HG03571 (cell line): ENCODE data around the gene SFTPA1.
"Not testable (repeated sequence)": the region's sequence is repeated elsewhere in the genome, so short reads cannot be mapped to it uniquely, and the experiment has no call there.

Experiments
- ATAC-seq: cut with Tn5 transposase; IDR thresholded peaks from one replicate; pipeline ENCODE4 v1.9.1; 2021; ENCODE audit not compliant: unreplicated experiment

Gene SFTPA1

DNA sequence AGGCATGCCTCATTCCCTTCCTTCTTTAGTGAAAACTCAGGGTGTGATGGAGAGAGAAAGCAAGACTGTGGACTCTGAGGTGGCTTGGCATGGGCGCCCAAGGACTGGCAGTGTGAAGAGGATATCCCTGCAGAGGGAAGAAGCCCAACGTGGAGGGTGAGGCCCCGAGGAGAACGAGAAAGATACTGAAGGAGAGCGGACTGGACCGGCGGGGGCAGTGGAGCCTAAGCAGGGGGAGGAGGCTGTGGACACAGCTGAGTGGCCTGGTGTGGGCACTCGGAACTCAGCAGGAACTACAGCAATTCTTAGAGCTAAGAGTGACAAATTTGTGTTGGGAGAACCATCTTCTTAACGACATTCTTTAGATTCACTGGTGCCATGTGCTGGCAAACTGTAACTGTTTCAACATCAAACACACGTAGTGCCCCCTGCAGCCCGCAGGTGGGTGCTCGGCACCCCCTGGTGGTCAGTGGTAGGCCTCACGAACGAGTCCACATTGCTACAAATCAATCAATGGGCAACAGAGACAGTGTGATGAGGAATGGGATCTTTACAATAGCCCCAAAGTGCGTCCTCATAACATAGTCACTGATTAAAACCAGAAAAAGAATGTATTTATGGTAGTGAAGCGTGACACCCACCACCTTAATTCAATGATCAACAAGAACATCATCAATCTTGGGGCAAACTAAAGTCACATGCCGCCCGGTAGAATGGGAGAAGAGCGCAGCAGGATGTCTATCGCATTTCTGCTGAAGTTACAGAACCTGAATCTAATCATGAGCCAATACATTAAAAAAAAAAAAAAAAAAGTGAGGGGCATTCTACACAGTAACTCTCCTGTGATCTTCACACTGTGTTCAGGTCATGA, 2.0 kb upstream of the SFTPA1 start:
- ATAC-seq: no peak

DNA sequence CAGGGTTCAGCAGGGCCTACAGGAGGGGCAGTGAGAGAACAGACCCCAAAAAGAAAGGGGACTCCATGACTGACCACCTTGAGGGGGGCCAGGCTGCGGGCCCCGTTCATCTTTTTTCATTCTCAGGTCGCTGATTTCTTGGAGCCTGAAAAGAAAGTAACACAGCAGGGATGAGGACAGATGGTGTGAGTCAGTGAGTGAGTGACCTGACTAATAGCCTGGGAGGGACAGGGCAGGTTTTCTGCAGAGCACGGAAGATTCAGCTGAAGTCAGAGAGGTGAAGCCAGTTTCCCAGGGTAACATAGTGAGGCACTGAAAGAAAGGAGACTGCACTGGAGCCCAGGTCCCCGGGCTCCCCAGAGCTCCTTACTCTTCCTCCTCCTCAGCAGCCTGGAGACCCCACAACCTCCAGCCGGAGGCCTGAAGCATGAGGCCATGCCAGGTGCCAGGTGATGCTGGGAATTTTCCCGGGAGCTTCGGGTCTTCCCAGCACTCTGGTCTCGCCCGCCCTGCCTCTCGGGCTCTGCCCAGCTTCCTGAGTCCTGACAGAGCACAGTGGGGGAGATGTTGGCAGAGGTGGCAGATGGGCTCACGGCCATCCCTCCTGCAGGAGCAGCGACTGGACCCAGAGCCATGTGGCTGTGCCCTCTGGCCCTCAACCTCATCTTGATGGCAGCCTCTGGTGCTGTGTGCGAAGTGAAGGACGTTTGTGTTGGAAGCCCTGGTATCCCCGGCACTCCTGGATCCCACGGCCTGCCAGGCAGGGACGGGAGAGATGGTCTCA, 646 bp downstream of the SFTPA1 start:
- not testable (repeated sequence) for ATAC-seq

DNA sequence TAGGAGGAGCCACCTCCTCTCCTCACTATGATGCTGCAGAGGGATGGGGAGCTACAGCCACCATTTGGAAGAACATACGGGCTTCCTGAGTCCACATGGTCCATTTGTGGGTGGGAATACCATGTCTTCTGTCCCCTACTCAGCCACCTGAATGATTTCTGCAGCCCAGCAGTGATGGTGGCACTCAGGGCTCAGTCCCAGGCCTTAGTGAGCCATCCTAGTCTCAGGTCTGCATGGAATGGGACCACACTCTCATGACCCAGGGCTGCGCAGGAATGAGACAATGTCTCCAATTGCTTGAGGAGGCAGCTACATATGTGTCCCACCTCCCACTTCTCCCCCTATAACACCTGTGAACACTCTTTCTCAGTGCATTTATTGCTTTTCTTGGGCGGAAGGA, 4.8 kb downstream of the SFTPA1 start:
- no peak for ATAC-seq

DNA sequence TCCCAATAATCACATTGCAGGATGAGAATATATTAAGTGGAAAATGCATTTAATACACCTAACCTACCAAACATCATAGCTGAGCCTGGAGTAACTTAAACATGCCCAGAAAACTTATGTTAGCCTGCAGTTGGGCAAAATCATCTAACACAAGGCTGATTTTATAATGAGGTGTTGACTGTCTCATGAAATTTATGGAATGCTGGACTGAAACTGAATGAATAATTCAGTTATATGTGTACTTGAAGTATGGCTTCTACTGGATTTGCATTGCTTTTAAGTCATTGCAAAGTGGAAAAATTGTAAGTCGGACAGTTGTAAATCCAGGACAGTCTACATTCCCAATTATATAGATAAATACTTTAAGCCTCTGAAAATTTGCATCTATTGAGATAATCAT, 5.4 kb downstream of the SFTPA1 start:
- ATAC-seq: no peak

DNA sequence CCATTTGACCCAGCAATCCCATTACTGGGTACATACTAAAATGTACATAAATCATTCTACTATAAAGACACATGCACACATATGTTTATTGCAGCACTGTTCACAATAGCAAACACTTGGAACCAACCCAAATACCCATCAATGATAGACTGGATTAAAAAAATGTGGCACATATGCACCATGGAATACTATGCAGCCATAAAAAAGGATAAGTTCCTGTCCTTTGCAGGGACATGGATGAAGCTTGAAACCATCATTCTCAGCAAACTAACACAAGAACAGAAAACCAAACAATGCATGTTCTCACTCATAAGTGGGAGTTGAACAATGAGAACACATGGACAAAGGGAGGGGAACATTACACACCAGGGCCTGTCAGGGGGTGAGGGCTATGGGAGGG, 12.9 kb downstream of the SFTPA1 start:
- not testable (repeated sequence) for ATAC-seq

DNA sequence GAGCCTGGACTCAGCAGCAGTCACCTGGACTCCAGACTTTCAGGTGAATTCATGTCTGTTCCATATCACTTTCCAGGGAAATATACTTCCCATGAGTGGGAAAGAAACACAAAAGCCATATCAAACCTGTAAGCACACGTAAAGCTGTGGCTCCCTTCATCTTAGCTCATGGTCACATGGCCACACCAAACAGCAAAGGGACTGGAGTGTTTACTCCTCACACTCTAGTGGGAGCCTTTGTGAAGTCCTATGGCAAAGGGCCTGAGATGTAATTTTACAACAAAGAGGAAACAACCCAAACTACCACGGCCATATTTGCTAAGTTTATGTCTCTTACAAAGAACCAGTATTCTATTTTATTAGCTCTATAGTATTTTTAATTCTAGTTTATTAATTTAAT, 16.3 kb downstream of the SFTPA1 start:
- ATAC-seq: no peak

DNA sequence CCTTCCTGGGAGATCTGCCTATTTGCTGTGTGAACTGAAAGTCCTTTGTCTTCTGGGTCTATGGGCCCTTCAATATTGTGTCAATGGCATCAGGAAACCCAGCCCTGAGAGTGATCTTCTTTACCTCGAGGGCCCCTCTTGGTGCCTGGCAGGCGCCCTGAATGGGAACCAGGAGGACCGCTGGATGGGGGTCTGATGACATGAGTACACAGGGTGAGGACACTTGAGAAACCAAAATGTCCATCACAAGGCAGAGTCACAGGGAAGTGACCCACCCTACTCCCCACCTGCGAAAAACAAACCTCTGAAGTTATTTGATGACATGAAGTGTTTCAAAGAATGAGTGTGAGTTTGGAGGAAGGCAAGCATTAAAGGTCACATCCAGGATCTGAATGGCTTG, 17.3 kb downstream of the SFTPA1 start:
- no peak for ATAC-seq

DNA sequence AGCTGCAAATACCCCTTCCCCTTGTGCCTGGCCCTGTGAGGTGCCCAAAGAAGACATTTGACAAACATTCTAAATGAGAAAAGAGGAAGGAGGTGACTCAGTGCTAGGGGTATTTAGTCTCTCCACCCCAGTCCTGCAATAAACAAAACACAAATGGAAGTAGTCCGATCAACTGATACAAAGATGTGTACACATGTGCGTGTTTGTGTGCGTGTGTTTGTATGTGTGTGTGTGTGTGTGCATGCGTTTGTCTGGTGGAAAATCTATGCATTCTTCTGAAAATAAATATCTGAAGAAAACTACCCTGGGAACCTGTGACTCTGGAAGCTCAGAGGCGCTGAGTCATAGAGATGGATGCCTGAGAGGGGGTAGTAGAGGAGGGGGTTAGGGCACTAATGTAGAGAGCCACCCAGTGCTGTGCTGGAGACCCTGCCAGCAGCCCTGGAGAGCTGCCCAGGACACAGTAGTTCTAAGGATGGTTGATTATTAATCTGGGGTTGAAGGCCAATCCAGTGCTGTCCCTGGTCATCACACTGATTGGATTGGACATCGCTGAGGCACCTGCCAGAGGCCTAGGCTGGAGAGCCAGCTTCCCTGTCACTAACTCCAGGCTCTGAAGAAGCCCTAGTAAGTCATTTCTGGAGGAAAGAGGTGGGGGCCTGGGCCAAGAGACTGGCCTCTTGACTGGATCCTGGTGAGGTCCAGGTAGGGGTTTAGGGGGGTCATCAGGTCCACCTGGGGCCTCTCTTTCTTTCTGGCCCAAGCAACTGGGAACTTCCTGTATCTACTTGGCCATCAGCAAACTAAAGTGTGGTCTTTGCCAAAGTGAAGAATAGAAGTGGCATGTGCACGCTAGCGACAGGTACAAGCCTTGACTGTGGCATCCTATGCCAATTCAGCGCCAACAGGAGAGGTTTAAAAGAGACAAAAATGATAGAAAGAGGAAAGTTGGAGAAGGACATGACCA, 18.5 kb downstream of the SFTPA1 start:
- ATAC-seq: no peak

DNA sequence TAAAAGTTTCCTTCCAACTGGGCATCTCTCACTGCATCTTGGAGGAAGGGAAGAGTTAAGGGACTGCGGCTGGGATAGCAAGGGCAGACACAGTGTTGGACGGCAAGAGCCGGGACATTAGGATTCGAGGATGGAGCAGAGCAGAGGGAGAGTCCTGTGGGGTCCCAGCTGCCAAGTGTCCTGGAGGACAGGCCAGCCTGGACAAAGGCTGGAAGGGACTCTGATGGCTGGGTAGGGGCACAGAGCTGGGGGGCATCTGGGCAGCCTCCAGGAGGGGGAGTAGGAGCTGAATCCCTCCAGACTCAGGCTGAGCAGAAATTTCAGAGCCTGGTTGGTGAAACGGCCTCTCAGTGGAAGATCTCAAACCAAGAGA, 19.2 kb downstream of the SFTPA1 start:
- ATAC-seq: no peak

DNA sequence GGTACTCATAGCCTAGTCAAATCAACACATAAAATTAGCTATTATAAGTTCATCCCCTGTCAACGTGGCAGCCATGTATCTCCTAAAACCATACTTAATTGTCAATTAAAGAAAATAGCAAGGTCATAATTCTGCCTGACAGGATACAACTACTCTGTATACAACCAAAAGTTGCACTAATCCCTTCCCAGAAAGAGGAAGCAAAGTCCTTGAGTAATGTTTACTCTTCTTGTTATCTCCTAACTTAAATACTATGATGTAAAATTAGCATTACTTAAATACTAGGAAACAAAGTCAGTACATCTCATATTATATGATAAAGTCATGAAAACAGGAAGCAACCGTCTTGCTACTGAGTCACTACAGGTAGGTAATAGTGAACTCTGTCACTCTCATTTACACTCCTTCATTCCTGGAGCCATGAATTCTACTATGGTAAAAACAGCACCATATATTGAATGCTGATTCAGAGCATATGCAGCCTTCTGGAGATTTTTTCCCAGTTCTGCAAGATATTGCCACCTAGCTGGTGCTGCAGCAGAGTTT, 26.0 kb downstream of the SFTPA1 start:
- not testable (repeated sequence) for ATAC-seq

DNA sequence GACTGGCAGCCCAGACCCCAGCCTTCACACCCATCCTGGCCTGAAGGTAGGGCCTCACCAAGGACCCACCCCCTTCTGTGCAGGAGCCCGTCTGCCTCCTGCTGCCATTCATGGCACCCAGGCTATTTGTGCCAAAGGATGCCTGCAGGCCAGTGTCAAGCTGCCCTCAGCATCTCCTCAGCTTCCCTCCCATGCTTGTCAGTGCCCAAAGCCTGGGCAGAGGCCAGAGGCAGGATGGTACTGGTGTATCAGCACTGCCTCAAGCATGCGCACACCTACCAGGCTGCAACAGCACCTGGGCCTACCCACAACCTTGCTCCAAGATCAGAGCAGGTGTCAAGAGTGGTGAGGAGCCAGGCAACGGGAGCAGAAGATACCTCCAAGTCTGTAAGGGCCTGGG, 27.6 kb downstream of the SFTPA1 start:
- no peak for ATAC-seq

DNA sequence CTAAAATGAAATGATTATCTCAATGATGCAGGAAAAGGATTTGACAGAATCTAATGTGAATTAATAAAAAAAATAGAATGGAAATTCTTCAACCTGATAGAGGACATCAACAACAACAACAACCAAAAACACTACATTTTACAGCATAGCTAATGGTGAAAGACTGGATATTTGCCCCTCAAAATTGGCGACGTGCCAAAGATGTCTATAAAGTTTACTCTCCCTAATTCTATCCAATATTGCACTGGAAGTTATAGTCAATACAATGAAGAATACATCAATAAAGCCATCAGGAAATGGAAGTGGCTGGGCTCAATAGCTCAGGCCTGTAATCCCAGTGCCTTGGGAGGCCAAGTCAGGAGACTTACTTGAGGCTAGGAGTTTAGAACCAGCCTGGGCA, 42.0 kb downstream of the SFTPA1 start:
- ATAC-seq: not testable (repeated sequence)

DNA sequence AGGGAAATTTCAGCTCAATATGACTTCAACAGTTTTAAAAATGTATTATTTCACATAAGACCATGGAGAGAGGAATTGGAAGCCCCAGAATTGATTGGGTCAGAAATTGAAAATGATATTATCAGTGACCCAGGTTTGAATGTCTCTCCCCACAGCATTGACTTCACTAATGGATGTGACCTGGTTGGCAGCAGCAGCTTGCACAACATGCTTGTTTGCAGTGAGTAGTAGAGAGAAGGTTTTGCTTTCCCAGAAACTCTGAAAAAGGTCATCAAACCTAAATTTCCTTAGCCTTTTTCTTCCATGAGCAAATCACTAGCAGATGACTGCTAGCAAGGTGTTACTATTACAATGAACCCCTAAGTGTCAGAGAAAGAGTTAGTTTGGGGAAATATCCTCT, 52.5 kb downstream of the SFTPA1 start:
- not testable (repeated sequence) for ATAC-seq

DNA sequence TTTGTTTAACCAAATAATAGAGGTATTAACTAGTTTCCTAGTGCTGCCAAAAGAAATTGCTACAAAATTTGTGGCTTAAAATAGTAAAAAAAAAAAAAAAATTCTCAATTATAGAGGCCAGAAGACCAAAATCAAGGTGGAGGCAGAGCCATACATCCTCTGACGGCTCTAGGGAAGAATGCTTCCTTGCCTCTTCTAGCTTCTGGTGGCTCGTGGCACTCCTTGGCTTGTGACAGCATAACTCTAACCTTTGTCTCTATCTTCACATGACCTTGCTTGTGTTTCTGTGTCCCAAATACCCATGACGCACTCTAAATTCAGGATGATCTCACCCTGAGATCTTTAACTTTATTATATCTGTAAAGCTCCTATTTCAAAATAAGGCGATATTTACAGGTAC, 53.9 kb downstream of the SFTPA1 start:
- ATAC-seq: not testable (repeated sequence)
